Hypothalamus (tissue), 51 donors: ENCODE data around the gene C13orf42.

Source experiments
- DNase-seq, 51 donors: peaks; one replicate each; lab custom pipeline; 2025; lab: John Stamatoyannopoulos, UW

Gene C13orf42

DNA sequence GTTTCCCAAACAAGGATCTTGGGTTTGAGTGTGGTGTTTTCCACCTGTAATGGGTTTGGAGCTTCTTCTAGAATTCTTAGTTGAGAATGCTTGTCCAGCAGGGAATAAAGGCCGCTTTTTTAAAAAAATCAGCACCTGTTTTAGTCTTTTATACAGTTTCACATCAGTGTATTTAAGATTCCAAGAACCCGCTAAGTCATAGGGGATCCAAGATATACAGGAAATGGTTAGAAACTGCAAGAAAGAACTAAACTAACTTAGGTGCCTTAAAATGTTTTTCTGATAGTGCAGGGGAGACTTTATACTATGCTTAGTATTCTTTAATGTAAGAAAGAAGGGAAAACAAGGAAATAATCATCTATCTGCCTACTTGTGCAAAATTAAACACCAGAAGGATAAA lies 74.7 kb downstream of the C13orf42 start:
- DNase-seq = no peak

DNA sequence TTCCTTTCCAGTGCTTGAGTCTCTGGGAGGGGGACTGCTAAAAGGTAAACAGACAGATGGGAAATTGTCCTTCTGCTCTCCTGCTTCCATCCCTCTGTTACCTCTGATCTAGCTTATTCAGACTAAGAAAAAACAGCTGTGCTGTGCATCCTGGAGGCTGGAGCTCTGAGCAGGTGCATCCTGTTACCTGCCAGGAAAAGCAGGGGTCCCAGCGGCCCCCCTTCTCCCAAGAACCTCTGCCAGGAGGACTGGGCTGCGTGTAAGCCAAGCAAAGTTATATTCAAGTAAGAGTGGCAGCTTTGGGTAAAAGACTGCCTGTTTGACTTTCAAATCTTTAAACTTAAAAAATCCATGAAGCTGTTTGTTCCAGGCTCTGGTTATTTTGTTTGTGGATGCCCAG lies 75.1 kb downstream of the C13orf42 start:
- DNase-seq = no peak

- DNase-seq = no peak
Measured at GRCh38 chr13:51035469-51035868, 75.6 kb downstream of the C13orf42 start.

DNA sequence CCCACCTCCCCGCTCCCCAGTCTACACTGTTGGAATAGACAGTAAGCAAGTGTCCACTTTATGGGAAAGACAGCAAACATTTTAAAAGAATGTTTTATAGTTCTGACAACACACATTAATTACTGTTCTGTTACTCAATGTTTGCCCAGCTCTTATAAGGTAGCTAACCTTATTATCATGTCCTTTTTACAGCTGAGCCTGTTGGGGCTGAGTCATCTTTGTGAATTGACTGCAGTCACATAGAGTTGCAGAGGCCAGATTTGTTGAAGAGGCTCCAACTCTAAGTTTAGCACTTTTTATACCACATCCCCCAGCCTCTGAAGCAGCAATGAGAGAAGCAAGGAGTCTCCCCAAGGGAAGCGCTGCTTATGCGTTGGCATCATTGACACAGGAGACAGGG lies 76.2 kb downstream of the C13orf42 start:
- no peak for DNase-seq

- DNase-seq = no peak
Measured at GRCh38 chr13:51033421-51034185, 77.5 kb downstream of the C13orf42 start.

- no peak for DNase-seq
Measured at GRCh38 chr13:51032831-51033230, 78.2 kb downstream of the C13orf42 start.
